HEK293 (cell line): Measurements from ENCODE around the gene GRIK2.

ENCODE experiments used
- CTCF ChIA-PET: fragments of 350-600 bp; formaldehyde crosslinking; extraction: SDS; loops from one replicate; lab custom pipeline; 2021; ENCODE audit warnings: antibody characterized with exemption; lab: Yijun Ruan, JAX
- POLR2A ChIA-PET: fragments of 300-600 bp; formaldehyde crosslinking; extraction: SDS; loops from one replicate; lab custom pipeline; 2020; ENCODE audit warnings: antibody characterized with exemption, inconsistent platforms; lab: Yijun Ruan, JAX
- H3K27ac ChIP-seq: fragments of 200-500 bp; sonication (Bioruptor generic); 2 replicates; pipeline ENCODE4 v1.5.1; 2014; ENCODE audit warnings: low read depth, low read length, control low read depth, inconsistent platforms; ENCODE audit errors: extremely low read depth
- H3K36me3 ChIP-seq, 2 experiments: fragments of 200-500 bp in 1 of 2; sonication (Bioruptor generic) in 1 of 2; 1 replicate in 1 of 2; 2 replicates in 1 of 2; pipeline ENCODE4 v1.5.1; 2014 to 2017; ENCODE audit warnings: inconsistent platforms in 2 of 2, low read length in 2 of 2; ENCODE audit not compliant: control insufficient read depth in 2 of 2, insufficient read depth in 1 of 2
- H3K4me1 ChIP-seq: fragments of 200-500 bp; sonication (Bioruptor generic); 2 replicates; pipeline ENCODE4 v1.5.1; 2014; ENCODE audit warnings: mild to moderate bottlenecking, low read length, inconsistent platforms; ENCODE audit not compliant: control insufficient read depth, insufficient read depth
- H3K4me3 ChIP-seq: 2 replicates; pipeline ENCODE4 v1.5.1; 2011; ENCODE audit warnings: low read depth, mild to moderate bottlenecking, control low read depth, low read length, moderate library complexity
- H3K9me3 ChIP-seq: fragments of 200-500 bp; sonication (Bioruptor generic); 2 replicates; pipeline ENCODE4 v1.5.1; 2014; ENCODE audit warnings: low read depth, low read length, inconsistent platforms; ENCODE audit not compliant: control insufficient read depth, insufficient read depth
- BCL11A ChIP-seq: fragments of 450-650 bp; formaldehyde crosslinking; IDR thresholded peaks from 2 replicates; pipeline ENCODE4 v1.5.1; 2016; ENCODE audit warnings: low read depth, missing biosample characterization, missing genetic modification characterization
- HOXA7 ChIP-seq: sonication (generic); formaldehyde crosslinking; IDR thresholded peaks from 2 replicates; pipeline ENCODE4 v1.8.1; 2022; ENCODE audit warnings: missing genetic modification reagents, borderline replicate concordance
- KLF1 ChIP-seq: fragments of 450-650 bp; formaldehyde crosslinking; IDR thresholded peaks from 2 replicates; pipeline ENCODE4 v1.5.1; 2016; ENCODE audit warnings: missing biosample characterization, missing genetic modification characterization
- SCRT1 ChIP-seq: fragments of 450-650 bp; formaldehyde crosslinking; IDR thresholded peaks from 2 replicates; pipeline ENCODE4 v1.5.1; 2016; ENCODE audit warnings: missing biosample characterization, missing genetic modification characterization, borderline replicate concordance
- YY1 ChIP-seq: fragments of 450-650 bp; formaldehyde crosslinking; IDR thresholded peaks from 2 replicates; pipeline ENCODE4 v1.5.1; 2018; ENCODE audit warnings: missing biosample characterization, missing genetic modification characterization
- ZNF121 ChIP-seq: fragments of 450-650 bp; formaldehyde crosslinking; IDR thresholded peaks from 2 replicates; pipeline ENCODE4 v1.5.1; 2016; ENCODE audit warnings: missing biosample characterization, missing genetic modification characterization
- ZNF155 ChIP-seq: fragments of 450-650 bp; formaldehyde crosslinking; IDR thresholded peaks from 2 replicates; pipeline ENCODE4 v1.5.1; 2016; ENCODE audit warnings: missing biosample characterization, missing genetic modification characterization
- ZNF169 ChIP-seq: fragments of 450-650 bp; formaldehyde crosslinking; IDR thresholded peaks from 2 replicates; pipeline ENCODE4 v1.5.1; 2016; ENCODE audit warnings: missing biosample characterization, missing genetic modification characterization
- ZNF19 ChIP-seq: fragments of 450-650 bp; formaldehyde crosslinking; IDR thresholded peaks from 2 replicates; pipeline ENCODE4; 2016; ENCODE audit warnings: missing biosample characterization, missing genetic modification characterization, low read depth
- ZNF2 ChIP-seq: fragments of 450-650 bp; formaldehyde crosslinking; IDR thresholded peaks from 2 replicates; pipeline ENCODE4 v1.5.1; 2016; ENCODE audit warnings: missing biosample characterization, missing genetic modification characterization
- ZNF274 ChIP-seq, 2 experiments: fragments of 200-500 bp in 1 of 2; fragments of 450-650 bp in 1 of 2; sonication (Bioruptor generic) in 1 of 2; formaldehyde crosslinking in 1 of 2; IDR thresholded peaks; 2 replicates each; pipeline versions ENCODE4 v1.5.1 to v1.6.1; 2014 to 2016; ENCODE audit warnings: borderline replicate concordance in 1 of 2, inconsistent platforms in 1 of 2, low read length in 1 of 2, missing biosample characterization in 1 of 2, missing genetic modification characterization in 1 of 2
- ZNF354C ChIP-seq: fragments of 450-650 bp; formaldehyde crosslinking; IDR thresholded peaks from 2 replicates; pipeline ENCODE4 v1.5.1; 2016; ENCODE audit warnings: missing biosample characterization, missing genetic modification characterization, low read depth, borderline replicate concordance
- ZNF629 ChIP-seq: fragments of 450-650 bp; formaldehyde crosslinking; IDR thresholded peaks from 2 replicates; pipeline ENCODE4 v1.5.1; 2017; ENCODE audit warnings: missing biosample characterization, missing genetic modification characterization
- ZNF792 ChIP-seq: fragments of 450-650 bp; formaldehyde crosslinking; IDR thresholded peaks from 2 replicates; pipeline ENCODE4 v1.5.1; 2016; ENCODE audit warnings: missing biosample characterization, missing genetic modification characterization
- ZSCAN23 ChIP-seq: fragments of 450-650 bp; formaldehyde crosslinking; IDR thresholded peaks from 2 replicates; pipeline ENCODE4 v1.5.1; 2016; ENCODE audit warnings: missing biosample characterization, missing genetic modification characterization
- TF ChIP-seq, protein P1 (sequence below): fragments of 450-650 bp; formaldehyde crosslinking; IDR thresholded peaks from 2 replicates; pipeline ENCODE4 v1.5.1; 2017; ENCODE audit warnings: missing biosample characterization, missing genetic modification characterization
- TF ChIP-seq, protein P2 (sequence below): fragments of 450-650 bp; formaldehyde crosslinking; IDR thresholded peaks from 2 replicates; pipeline ENCODE4 v1.5.1; 2017; ENCODE audit warnings: missing biosample characterization, missing genetic modification characterization
- TF ChIP-seq, protein P3 (sequence below): fragments of 450-650 bp; formaldehyde crosslinking; IDR thresholded peaks from 2 replicates; pipeline ENCODE4 v1.5.1; 2016; ENCODE audit warnings: missing biosample characterization, missing genetic modification characterization, borderline replicate concordance
- TF ChIP-seq, protein P4 (sequence below): fragments of 450-650 bp; formaldehyde crosslinking; IDR thresholded peaks from 2 replicates; pipeline ENCODE4; 2016; ENCODE audit warnings: missing biosample characterization, missing genetic modification characterization
- TF ChIP-seq, protein P5 (sequence below): fragments of 450-650 bp; formaldehyde crosslinking; IDR thresholded peaks from 2 replicates; pipeline ENCODE4 v1.5.1; 2016; ENCODE audit warnings: missing biosample characterization, missing genetic modification characterization

GRIK2 gene

DNA sequence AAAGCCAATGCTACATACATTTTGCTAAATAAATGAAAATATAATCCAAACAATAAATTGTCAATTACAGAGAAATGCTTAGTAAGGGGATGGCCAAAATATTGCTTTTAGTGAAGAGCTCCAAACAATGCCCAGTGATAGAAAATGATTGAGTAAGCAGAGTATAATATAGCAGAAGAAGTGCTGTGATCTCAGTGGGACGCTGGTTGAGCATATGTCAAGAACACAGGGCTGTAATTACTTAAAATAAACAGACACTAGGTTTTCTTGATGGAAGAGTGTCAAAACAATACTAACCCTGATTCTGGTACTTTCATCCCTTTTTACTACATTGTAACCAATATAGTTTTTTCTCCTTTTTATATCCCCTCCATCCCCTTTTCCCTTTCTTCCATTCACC lies 150.3 kb downstream of the GRIK2 start:
- CTCF ChIA-PET, result interaction anchor here (0.7 kb wide), 1 partner anchor 1416 kb away, joined by 4 read pairs; no protein-coding TSS in a partner anchor
- no peaks in the 10 kb centered on the region for H3K36me3 ChIP-seq
- TF ChIP-seq, protein P1, sequence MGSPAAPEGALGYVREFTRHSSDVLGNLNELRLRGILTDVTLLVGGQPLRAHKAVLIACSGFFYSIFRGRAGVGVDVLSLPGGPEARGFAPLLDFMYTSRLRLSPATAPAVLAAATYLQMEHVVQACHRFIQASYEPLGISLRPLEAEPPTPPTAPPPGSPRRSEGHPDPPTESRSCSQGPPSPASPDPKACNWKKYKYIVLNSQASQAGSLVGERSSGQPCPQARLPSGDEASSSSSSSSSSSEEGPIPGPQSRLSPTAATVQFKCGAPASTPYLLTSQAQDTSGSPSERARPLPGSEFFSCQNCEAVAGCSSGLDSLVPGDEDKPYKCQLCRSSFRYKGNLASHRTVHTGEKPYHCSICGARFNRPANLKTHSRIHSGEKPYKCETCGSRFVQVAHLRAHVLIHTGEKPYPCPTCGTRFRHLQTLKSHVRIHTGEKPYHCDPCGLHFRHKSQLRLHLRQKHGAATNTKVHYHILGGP, result no peak
- TF ChIP-seq, protein P2, sequence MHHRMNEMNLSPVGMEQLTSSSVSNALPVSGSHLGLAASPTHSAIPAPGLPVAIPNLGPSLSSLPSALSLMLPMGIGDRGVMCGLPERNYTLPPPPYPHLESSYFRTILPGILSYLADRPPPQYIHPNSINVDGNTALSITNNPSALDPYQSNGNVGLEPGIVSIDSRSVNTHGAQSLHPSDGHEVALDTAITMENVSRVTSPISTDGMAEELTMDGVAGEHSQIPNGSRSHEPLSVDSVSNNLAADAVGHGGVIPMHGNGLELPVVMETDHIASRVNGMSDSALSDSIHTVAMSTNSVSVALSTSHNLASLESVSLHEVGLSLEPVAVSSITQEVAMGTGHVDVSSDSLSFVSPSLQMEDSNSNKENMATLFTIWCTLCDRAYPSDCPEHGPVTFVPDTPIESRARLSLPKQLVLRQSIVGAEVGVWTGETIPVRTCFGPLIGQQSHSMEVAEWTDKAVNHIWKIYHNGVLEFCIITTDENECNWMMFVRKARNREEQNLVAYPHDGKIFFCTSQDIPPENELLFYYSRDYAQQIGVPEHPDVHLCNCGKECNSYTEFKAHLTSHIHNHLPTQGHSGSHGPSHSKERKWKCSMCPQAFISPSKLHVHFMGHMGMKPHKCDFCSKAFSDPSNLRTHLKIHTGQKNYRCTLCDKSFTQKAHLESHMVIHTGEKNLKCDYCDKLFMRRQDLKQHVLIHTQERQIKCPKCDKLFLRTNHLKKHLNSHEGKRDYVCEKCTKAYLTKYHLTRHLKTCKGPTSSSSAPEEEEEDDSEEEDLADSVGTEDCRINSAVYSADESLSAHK (tag by site-specific recombination), result no peak
- no peak for TF ChIP-seq ZNF169 (tag by site-specific recombination)
- no peak for TF ChIP-seq ZNF274 (IDR thresholded peaks at IDR 0.05; ENCODE audit: low read length)
- TF ChIP-seq ZNF274 (tag by site-specific recombination; IDR thresholded peaks at IDR 0.05; ENCODE audit: borderline replicate concordance), result no peak
- TF ChIP-seq ZNF2 (tag by site-specific recombination), result no peak
- TF ChIP-seq YY1, result no peak
- no peak for TF ChIP-seq ZNF19 (tag by site-specific recombination)
- no peak for TF ChIP-seq SCRT1 (tag by site-specific recombination)
- no peak for TF ChIP-seq ZSCAN23 (tag by site-specific recombination)
- TF ChIP-seq, protein P3, sequence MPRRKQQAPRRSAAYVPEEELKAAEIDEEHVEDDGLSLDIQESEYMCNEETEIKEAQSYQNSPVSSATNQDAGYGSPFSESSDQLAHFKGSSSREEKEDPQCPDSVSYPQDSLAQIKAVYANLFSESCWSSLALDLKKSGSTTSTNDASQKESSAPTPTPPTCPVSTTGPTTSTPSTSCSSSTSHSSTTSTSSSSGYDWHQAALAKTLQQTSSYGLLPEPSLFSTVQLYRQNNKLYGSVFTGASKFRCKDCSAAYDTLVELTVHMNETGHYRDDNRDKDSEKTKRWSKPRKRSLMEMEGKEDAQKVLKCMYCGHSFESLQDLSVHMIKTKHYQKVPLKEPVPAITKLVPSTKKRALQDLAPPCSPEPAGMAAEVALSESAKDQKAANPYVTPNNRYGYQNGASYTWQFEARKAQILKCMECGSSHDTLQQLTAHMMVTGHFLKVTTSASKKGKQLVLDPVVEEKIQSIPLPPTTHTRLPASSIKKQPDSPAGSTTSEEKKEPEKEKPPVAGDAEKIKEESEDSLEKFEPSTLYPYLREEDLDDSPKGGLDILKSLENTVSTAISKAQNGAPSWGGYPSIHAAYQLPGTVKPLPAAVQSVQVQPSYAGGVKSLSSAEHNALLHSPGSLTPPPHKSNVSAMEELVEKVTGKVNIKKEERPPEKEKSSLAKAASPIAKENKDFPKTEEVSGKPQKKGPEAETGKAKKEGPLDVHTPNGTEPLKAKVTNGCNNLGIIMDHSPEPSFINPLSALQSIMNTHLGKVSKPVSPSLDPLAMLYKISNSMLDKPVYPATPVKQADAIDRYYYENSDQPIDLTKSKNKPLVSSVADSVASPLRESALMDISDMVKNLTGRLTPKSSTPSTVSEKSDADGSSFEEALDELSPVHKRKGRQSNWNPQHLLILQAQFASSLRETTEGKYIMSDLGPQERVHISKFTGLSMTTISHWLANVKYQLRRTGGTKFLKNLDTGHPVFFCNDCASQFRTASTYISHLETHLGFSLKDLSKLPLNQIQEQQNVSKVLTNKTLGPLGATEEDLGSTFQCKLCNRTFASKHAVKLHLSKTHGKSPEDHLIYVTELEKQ (tag by site-specific recombination), result no peak
- no peak for TF ChIP-seq ZNF792 (tag by site-specific recombination)
- TF ChIP-seq HOXA7 (CRISPR knock-in tag), result no peak
- TF ChIP-seq ZNF121, result no peak
- no peak for TF ChIP-seq BCL11A (tag by site-specific recombination)
- TF ChIP-seq, protein P4, sequence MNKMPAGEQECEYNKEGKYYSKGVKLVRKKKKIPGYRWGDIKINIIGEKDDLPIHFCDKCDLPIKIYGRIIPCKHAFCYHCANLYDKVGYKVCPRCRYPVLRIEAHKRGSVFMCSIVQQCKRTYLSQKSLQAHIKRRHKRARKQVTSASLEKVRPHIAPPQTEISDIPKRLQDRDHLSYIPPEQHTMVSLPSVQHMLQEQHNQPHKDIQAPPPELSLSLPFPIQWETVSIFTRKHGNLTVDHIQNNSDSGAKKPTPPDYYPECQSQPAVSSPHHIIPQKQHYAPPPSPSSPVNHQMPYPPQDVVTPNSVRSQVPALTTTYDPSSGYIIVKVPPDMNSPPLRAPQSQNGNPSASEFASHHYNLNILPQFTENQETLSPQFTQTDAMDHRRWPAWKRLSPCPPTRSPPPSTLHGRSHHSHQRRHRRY, result no peak
- TF ChIP-seq KLF1, result no peak
- no peak for TF ChIP-seq ZNF155 (tag by site-specific recombination)
- no peak for TF ChIP-seq ZNF629 (tag by site-specific recombination)
- TF ChIP-seq, protein P5, sequence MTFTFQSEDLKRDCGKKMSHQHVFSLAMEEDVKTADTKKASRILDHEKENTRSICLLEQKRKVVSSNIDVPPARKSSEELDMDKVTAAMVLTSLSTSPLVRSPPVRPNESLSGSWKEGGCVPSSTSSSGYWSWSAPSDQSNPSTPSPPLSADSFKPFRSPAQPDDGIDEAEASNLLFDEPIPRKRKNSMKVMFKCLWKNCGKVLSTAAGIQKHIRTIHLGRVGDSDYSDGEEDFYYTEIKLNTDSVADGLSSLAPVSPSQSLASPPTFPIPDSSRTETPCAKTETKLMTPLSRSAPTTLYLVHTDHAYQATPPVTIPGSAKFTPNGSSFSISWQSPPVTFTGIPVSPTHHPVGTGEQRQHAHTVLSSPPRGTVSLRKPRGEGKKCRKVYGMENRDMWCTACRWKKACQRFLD (tag by site-specific recombination), result no peak
- TF ChIP-seq ZNF354C (tag by site-specific recombination), result no peak
- no peaks in the 10 kb centered on the region for H3K9me3 ChIP-seq
- no peaks in the 10 kb centered on the region for H3K4me1 ChIP-seq
- POLR2A ChIA-PET, result no interaction called here
- H3K4me3 ChIP-seq, result no peak overlapping the region
- no peak overlapping the region for H3K27ac ChIP-seq
